ENCODE results near the gene DNM1.
"Not testable (repeated sequence)": the region's sequence is repeated elsewhere in the genome, so short reads cannot be mapped to it uniquely, and the experiment has no call there.

The DNM1 gene

DNA sequence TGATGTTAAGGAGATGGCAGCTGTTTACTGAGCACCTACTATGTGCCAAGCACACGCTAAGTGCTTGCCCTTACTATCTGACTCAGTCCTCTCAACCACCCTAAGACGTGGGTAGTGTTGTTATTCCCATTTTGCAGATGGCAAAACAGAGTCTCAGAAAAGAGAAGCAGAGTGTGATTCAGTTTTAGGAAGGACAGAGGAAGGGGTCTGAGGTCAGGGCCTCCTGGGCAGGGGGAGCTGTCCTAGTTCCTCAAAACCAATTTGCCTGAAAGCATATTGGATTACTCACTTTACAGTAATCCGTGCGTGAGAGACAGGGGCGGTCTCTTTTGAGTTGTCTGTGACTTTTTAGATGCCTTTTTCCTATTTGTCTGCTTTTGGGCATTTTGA is 23.2 kb downstream of the DNM1 start:
- no peak for DNase-seq

DNA sequence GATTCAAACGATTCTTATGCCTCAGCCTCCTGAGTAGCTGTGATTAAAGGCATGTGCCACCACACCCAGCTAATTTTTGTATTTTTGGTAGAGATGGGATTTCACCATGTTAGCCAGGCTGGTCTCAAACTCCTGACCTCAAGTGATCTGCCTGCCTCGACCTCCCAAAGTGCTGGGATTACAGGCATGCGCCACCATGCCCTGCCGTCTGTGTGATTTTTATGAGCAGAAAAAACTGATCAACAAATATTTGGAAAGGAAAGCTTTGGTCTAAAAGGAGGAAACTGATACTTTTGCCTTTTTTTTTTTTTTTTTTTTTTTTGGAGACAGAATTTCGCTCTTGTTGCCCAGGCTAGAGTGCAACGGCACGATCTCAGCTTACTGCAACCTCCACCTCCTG is 27.7 kb downstream of the DNM1 start:
- not testable (repeated sequence) for DNase-seq

DNA sequence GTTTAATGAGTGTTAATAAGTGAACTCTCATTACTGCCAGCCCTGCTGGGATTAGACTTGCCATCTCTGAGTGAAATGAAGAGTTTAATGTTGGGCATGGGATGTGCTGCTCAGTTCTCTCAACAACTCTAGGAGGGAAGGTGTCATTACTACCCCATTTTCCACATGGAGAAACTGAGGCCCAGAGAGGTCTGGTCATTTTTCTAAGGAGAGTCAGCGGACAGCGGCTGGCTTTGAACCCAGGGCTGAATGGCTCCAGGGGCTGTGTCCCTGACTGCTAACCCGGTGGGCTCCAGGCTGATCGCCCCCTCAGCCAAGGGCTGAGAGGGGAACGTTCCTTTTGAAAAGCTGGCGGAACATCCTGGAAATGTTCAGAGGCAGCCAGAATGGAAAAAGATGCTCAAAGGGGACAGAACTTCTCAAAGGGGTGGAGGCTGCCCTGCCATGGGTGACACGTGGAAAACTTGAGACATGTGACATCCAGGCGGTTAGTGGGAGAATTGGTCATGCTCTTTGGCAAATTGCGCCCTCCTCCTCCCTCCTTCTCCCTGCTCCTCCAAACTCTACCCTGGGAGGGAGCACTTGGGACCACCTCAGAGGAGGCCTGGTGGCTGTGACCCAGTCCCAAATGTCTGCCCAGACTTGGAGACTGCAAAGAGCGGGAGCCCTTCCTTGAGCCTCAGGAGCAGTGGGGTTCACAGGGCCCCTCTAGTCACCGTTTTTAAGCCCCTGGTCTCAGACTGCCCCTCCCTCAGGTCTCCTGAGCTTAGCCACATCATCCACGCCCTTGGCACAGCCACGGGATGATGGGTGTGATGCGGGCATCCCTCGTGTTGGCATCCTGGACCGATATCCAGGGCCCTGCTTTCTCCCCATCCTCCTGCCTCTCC is 28.7 kb downstream of the DNM1 start:
- no peak for DNase-seq

DNA sequence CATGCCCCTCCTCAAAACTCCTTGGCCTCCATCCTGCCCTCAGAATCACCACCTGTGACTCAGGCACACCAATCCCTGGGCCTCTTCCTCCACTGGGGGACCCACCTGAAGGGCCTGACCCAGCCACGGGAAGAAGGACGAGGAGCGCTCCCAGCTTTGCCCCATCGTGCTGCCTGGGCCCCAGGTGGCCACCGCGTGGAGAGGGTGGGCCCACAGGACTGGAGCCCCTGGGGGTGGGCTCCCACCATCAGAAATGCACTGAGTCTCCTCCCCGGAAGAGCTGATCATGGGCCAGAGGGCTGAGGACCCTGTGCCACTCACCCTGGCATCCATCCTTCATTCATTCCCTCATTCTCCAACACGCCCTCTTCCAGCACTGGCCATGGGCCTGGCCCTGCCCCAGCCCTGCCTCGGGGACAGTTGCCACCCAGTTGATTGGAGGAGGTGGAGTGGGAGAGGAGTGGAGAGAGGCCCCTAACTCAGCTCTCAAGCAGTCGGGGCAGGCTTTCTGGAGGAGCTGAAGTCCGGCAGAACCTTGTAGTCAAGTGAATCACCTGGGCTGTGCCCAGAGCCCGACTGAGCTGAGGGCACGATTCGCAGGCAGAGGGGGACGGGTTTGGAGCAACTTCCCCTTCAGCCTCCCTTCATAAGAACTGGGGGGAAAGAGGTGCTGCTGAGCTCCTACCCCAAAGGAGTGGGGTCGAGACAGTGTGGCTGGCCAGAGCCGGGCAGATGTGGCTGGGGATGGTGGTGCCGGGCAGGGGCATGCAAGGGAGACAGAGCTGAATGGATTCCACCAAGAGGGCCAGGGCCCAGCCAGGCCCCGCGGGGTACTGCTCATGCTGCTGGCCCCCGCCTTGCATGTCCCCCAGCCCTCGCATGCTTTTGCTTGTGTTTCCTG is 29.6 kb downstream of the DNM1 start:
- no peak for DNase-seq

DNA sequence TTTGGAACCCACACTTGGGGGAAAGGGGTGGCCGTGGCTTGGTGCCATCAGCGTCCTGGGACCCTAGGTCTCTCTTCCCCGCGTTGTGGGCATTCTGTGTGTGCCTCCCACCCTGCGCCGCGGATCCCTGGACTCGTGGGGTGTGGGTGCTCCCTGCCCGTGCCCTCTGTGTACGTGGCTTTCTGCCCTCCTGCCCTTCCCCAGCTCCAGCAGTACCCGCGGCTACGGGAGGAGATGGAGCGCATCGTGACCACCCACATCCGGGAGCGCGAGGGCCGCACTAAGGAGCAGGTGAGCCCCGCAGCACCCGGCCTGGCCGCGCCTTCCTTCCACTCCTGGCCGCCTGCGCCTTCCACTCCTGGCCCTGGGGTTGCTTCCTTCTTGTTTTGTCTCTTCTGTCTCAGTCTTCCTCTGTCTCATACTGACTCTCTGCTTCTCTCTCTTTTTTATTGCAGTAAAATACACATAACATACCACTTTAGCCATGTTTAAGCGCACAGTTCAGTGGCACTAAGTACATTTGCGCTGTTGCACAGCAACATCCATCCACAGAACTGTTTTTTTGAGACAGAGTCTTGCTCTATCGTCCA is 30.7 kb downstream of the DNM1 start:
- no peak for DNase-seq

DNA sequence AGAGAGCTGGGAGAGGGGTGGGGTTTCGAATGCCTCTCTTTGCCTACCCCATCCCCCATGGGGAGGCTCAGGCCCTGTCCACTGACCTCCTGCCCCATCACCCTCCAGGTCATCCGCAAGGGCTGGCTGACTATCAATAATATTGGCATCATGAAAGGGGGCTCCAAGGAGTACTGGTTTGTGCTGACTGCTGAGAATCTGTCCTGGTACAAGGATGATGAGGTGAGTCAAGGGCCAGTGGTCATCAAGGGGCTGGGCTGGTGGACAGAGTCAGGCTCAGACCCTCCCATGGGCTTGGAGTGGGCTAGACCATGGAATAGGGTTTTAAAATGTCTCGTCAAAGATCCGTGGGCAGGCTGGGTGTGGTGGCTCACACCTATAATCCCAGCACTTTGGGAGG is 38.9 kb downstream of the DNM1 start:
- DNase-seq, result no peak

DNA sequence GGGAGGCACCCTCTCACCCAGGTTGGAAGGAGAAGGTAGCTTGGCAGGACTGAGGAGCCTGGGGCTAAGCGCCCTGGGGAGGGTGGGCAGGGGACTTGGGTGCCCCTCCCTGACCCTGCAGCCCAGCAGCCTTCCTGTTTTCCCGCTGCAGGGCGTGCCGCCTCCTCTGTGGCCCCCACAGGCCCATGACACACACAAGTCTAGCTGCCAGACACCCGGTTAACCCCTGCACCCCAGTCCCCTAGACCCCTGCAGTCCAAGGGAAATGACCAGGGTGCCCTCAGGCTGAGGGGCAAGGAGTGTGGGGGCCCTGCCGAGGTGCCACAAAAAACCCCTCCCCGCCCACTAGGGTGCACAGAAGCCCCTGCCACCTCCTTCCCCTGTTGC is 39.6 kb downstream of the DNM1 start:
- no peak for DNase-seq

DNA sequence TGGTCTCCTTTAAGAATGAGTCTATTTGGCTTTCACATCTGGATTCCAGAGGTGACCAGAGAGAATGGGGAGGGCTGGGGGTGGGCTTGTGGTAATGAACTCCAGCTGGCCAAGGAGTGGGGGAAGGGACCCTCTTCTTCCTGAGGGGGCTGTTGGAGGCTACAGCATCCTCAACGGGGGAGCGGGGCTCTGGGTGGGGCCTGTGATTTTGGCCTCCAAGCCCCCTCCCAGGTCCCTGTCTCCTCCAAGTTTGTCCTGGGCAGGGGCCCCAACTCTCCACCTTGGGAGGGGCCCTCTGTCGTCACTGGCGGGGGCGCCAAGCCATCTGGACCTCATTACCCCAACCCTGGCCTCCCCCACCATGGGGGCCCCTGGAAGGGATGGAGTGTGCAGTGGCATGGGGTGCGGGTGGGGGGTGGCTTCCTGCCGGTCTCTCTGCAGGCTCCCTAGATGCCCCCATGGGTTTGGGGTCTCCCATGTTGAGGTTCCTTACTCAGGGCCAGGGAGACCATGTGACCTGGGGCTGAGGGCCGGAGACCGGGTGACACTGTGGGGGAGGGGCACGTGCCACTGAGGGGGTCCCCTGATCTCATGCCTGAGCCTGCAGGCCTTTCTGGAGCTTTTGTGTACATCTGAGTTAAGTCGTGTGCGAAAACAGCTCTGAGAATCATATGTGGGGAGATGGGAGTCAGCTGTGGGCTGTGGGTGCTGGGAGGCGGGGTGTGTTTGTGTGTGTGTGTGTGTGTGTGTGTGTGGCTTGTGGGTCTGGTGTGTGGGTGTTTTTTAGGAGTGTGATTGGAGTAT is 40.2 kb downstream of the DNM1 start:
- DNase-seq, result no peak

DNA sequence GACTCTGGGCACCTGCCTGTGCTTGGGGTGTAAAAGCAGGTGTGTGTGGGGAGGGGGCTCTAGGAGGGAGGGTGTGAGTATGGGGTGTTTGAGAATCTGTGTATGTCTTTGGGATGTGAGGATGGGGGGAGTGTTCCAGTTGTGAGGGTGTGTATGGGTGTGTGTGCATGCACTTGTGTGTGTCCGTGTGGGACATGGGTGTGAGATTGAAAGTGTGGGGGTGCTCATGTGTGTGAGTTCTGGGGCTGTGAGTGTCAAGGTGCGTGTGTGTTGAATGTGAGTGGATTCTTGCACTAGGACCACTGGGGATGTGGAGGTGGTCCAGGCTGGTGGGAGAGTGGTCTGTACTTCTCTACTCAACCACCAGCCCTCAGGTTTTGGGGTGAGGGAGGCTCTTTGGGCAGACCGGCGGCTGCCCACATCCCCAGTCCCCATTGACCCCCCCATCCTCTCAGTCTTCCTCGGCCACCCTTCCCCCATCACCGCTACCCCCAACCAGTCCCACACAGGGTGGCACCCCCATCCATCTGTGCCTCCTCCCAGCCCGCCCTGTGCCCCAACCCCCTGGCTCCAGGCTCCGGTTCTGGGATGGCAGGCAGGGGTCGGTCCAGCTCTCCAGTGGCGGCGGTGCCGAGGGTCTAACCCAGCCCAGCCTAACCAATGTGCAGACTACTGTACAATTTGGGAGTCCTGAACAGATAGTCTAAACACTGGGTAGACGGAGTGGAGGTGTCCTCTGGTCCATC is 41.1 kb downstream of the DNM1 start:
- DNase-seq, result no peak

DNA sequence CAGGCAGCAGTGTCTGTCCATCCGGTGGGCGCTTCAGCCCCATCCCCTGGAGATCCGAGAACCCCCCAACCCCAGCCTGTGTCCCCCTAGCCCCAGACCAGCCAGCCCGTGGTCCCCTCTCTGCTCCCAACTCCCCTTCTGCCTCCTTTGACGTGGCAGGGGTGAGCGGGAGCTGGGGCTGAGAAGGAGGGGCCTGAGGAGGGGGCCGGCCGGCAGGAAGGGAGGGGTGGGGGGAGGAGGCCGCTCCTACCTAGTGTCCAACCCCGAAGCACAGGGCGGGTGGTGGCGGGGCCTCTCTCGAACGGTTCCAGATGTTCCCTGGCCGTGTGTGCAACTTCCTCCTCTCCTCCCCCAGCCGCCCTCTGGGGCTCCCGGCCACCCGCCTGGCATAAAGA is 41.7 kb downstream of the DNM1 start:
- DNase-seq, result no peak

DNA sequence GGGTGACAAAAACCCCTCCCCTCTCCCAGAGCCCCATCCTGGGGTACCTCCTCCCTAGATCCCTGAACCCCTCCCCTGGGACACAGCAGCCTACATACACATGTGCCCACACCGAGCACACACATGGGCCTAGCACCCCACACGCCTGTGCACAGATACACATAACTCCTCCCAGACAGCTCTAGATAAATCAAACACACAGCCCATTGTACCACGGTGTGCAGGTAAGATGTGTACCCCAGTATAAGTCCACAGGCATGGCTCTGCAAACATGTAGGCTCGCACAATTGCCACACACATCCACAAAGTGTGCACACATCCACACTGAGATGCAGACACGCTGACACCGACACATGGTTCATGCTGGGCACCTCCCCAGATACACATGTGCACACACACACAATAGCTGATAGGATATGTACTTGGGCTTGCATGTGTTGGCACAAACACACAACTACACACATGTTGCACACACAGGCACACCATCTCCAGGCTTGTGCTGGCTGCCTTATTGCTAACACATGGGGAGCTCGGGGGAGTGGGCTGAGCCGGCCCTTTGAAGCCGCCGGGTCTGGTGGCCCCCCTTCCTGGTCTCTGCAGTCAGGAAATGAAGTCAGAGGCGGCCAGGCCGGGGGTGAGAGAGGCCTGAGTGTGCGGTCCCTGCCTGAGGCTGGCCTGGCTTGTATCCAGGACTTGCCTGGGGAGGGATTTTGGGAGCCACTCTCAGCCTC is 42.4 kb downstream of the DNM1 start:
- no peak for DNase-seq

DNA sequence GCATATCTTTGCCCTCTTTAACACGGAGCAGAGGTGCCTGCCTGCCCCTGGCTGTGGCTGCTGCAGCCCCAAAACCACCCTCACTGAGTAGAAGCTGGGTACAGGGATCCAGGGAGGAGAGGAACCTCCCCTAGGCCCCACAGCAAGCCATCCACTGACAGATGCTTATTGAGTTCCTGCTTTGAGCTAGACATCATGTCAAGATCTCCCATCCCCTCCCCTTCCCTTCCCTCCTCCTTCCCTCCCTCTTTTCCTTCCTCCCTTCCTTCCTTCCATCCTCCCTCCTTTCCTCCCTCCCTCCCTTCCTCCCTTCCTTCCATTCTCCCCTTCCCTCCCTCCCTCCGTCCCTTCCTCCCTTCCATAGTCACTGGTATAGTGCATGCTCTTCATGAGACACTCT is 43.3 kb downstream of the DNM1 start:
- no peak for DNase-seq

DNA sequence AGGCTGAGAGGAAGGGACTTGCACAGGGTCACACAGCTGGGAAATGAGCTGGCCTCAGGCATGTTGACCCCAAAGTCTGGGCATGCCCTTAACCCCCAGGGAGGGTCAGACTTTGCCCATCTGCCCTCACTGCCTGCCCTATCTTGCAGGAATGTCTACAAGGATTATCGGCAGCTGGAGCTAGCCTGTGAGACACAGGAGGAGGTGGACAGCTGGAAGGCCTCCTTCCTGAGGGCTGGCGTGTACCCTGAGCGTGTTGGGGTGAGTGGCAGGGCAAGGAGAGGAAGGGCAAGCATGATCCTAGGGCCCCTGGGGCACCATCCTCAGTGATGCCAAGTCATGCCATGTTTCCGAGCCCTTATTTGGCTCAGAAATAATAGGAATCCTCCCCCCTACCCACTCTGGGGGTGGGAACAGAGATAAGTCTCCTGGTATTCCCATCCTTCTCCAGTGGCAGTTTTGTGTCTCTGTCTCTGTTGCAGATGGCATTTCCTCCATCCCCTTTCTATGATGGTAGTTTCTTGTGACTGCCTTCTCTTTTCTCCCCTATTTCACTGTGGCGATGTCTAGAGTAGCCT is 44.1 kb downstream of the DNM1 start:
- no peak for DNase-seq

DNA sequence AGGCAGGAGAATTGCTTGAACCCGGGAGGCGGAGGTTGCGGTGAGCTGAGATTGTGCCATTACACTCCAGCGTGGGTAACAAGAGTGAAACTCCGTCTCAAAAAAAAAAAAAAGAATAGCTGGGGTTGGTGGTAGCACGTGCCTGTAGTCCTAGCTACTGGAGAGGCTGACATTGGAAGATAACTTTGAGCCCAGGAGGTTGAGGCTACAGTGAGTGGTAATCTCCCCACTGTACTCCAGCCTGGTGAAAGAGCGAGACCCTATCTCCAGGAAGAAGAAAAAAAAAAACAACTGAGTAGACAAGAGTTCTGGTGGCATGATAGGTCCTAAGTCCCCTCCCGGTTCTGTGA is 46.4 kb downstream of the DNM1 start:
- DNase-seq, result no peak

DNA sequence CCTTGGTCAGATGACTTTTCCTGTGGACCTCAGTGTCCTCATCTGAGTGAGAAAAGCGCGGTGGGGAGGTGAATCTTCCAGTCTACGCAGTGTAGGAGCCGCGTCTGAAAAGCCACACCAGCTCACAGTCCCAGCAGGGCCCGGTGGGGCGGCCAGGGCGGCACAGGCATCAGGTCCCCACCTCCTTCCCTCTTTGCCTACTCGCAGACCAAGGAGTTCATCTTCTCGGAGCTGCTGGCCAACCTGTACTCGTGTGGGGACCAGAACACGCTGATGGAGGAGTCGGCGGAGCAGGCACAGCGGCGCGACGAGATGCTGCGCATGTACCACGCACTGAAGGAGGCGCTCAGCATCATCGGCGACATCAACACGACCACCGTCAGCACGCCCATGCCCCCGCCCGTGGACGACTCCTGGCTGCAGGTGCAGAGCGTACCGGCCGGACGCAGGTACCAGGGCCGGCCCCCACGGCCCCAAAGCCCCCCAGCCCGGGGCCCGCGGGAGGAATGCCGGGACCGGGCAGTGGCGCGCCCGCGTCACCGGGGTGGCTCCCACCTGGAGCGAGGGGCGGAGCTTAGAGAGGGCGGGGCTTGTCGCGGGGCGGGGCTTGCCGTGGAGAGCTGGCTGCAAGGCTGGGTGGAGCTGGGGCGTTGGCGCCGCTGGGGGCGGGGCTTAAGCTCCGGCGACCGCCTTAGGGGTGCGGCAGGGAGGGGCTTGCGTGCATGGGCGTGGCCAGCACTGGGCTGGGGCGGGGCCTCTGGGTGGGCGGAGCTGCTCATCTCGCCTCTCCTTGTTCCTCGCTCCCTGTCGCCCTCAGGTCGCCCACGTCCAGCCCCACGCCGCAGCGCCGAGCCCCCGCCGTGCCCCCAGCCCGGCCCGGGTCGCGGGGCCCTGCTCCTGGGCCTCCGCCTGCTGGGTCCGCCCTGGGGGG is 47.0 kb downstream of the DNM1 start:
- DNase-seq, result no peak

DNA sequence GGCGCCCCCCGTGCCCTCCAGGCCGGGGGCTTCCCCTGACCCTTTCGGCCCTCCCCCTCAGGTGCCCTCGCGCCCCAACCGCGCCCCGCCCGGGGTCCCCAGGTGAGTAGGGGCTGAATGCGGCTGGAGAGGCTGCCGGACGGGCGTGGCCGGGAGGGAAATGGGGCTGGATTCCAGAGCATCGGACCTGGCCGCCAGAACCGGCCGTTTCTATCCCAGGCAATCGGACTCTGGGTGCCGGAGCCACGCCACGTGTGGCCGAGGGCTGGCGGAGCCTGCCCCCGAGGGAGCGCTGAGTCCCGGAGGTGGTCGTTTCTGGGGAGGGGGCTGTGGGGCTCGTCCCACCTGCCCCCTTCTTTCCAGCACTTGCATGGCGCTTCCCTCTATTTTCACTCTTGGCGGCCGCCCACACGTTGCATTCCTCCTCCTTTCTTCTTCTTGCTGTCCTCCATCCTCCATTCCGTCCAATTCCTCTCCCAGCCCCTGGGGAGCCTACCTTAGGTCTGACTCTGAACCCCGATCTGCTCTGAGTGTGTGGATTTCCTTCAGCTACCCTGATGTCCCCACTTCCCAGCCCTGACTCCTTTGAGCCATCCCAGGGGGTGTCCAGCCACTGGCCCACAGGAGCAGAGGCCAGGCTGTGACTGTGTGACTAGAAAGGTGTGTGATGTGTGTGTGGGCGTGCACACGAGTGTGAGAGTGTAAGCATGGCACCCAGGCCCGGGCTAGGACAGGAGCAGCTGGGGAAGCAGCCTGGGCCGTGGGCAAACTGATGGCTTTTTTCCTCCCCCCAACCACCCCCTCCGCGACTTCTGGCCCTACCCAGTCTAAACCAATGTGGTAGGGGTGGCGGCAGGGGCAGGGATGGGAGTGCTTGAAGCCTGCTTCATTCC is 47.9 kb downstream of the DNM1 start:
- DNase-seq, result no peak

DNA sequence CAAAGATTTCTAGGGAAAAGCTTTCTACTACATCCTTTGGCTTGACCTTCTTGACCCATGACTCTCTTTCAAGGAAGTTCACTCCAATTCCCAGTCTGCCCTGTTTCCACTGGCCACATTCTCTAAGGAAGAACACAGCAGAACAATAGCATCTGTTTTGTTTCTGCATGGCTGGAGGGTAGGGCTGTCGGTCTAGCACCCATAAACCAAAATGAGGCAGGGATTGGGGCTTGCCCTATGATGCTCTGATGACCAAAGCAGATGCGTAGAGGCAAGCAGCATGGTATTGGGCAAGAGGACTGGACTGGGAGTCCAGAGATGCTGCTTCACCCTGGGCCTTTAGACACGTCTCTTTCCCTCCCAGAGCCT is 48.5 kb downstream of the DNM1 start:
- DNase-seq, result no peak

DNA sequence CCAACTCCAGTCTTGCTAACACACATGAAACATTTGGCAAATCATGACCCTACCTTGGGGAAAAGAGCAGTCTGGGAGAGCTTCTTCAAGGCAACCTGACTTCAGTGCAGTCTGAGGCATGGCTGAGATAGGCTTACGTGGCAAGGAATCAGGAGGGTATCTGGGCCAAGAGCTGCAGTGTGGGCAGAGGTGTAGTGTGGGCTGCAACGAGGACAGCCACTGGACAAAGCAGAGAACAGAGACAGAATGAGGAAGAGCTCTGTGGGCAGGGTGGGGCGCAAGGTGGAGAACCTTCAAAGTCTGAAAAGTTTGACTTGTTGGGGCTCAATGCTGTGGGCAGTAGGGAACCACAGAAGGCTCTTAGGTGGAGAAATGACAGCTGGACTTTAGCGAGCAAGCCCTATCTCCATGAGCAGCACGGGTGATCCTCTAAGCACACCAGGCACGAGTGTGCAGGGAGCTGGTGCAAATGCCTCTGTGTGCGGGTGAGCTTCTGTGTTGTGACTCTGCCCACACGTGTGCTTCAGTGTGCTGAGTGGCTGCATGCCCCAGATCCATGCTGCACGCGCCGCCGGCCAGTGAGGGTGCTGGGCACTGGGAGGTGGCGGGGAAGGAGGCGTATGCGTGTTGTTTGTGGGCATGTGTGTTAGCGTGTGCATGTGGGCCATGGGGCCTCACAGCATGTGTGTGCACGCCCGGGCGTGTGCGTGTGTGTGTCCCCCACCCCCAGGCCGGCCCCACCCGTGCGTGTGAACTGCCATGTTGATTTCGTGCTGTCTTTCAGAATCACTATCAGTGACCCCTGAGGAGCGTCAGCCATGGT is 49.3 kb downstream of the DNM1 start:
- no peak for DNase-seq
